GM21423 (cell line): ENCODE measurements around the gene PCDHGA4.
"Not testable (repeated sequence)": the region's sequence is repeated elsewhere in the genome, so short reads cannot be mapped to it uniquely, and the experiment has no call there.

Source experiments
- ATAC-seq: cut with Tn5 transposase; IDR thresholded peaks from one replicate; pipeline ENCODE4 v1.9.1; 2021; ENCODE audit warnings: mild to moderate bottlenecking, moderate library complexity; ENCODE audit not compliant: unreplicated experiment

PCDHGA4 gene

GRCh38 chr5:141346017-141346416 is 8.8 kb upstream of the PCDHGA4 start:
- not testable (repeated sequence) for ATAC-seq

GRCh38 chr5:141349917-141350619 is 4.8 kb upstream of the PCDHGA4 start, which contains the start of gene PCDHGB1:
Gene PCDHGB1 (plus strand): TSS chr5:141350099. CDS start chr5:141350261, 162 bp downstream.
- ATAC-seq, result peak; percentile 53

- no peak for ATAC-seq
These were observed 3.2 kb upstream of the PCDHGA4 start for GRCh38 chr5:141351591-141351990.

GRCh38 chr5:141355641-141356040 is 820 bp downstream of the PCDHGA4 start:
- no peak for ATAC-seq

- no peak for ATAC-seq
These were observed 1.3 kb downstream of the PCDHGA4 start for GRCh38 chr5:141356133-141356532.

- no peak for ATAC-seq
These were observed 2.1 kb downstream of the PCDHGA4 start for GRCh38 chr5:141356950-141357349.

- peak; percentile 63 for ATAC-seq
These were observed 5.1 kb downstream of the PCDHGA4 start, which contains the start of gene PCDHGB2 for GRCh38 chr5:141359790-141360426. Gene PCDHGB2 (plus strand): TSS chr5:141359994. CDS start chr5:141360136, 142 bp downstream.

- no peak for ATAC-seq
These were observed 5.9 kb downstream of the PCDHGA4 start for GRCh38 chr5:141360685-141361084.

GRCh38 chr5:141362719-141363118 is 7.9 kb downstream of the PCDHGA4 start:
- ATAC-seq, result no peak

GRCh38 chr5:141363952-141364660 is 9.3 kb downstream of the PCDHGA4 start, which contains the start of gene PCDHGA5:
Gene PCDHGA5 (plus strand): TSS chr5:141364162. CDS start chr5:141364331, 169 bp downstream.
- ATAC-seq, result no peak

- no peak for ATAC-seq
These were observed 11.4 kb downstream of the PCDHGA4 start for GRCh38 chr5:141366016-141366896.

GRCh38 chr5:141369994-141370848 is 15.4 kb downstream of the PCDHGA4 start, which contains the start of gene PCDHGB3:
Gene PCDHGB3 (plus strand): TSS chr5:141370242. CDS start chr5:141370395, 153 bp downstream.
- ATAC-seq, result peak; percentile 94

- no peak for ATAC-seq
These were observed 17.0 kb downstream of the PCDHGA4 start for GRCh38 chr5:141371572-141372475.

GRCh38 chr5:141373673-141374317 is 19.0 kb downstream of the PCDHGA4 start, which contains the start of gene PCDHGA6:
Gene PCDHGA6 (plus strand): TSS chr5:141373891. CDS start chr5:141374084, 193 bp downstream.
- no peak for ATAC-seq

- ATAC-seq, result no peak
These were observed 19.8 kb downstream of the PCDHGA4 start for GRCh38 chr5:141374627-141375026.

- ATAC-seq, result not testable (repeated sequence)
These were observed 20.8 kb downstream of the PCDHGA4 start for GRCh38 chr5:141375444-141376155.
